Mesenchymal stem cell (in vitro differentiated cells and primary cell): ENCODE results near the gene CARD19.

ENCODE experiments used
- DNase-seq: peaks from one replicate; pipeline ENCODE4 v3.0.0-alpha.2; 2013
- H2AFZ ChIP-seq: one replicate; pipeline ENCODE4 v1.6.1; 2013; ENCODE audit warnings: low read depth, mild to moderate bottlenecking, control low read depth, inconsistent platforms, low read length, moderate library complexity
- H2AK5ac ChIP-seq: 2 replicates; pipeline ENCODE4 v1.6.1; 2013; ENCODE audit warnings: low read length, moderate library complexity, mild to moderate bottlenecking, inconsistent platforms; ENCODE audit not compliant: severe bottlenecking
- H2BK120ac ChIP-seq: one replicate; pipeline ENCODE4 v1.6.1; 2013; ENCODE audit warnings: low read depth, mild to moderate bottlenecking, inconsistent platforms, low read length, moderate library complexity
- H2BK12ac ChIP-seq, 2 experiments: one replicate each; pipeline ENCODE4 v1.6.1; 2013; ENCODE audit warnings: inconsistent platforms in 2 of 2, low read length in 2 of 2, mild to moderate bottlenecking in 2 of 2, moderate library complexity in 2 of 2, control low read depth in 1 of 2
- H2BK15ac ChIP-seq: one replicate; pipeline ENCODE4 v1.6.1; 2013; ENCODE audit warnings: mild to moderate bottlenecking, low read depth, inconsistent platforms; ENCODE audit not compliant: poor library complexity, severe bottlenecking
- H2BK5ac ChIP-seq: 2 replicates; pipeline ENCODE4 v1.6.1; 2013; ENCODE audit warnings: low read depth, mild to moderate bottlenecking, low read length, control low read depth, inconsistent platforms; ENCODE audit not compliant: poor library complexity, severe bottlenecking
- H3K14ac ChIP-seq, 2 experiments: one replicate each; pipeline ENCODE4 v1.6.1; 2013; ENCODE audit warnings: inconsistent platforms in 2 of 2, low read length in 2 of 2, control low read depth in 1 of 2, mild to moderate bottlenecking in 1 of 2, moderate library complexity in 1 of 2
- H3K18ac ChIP-seq, 2 experiments: one replicate each; pipeline ENCODE4 v1.6.1; 2013; ENCODE audit warnings: inconsistent platforms in 2 of 2, low read length in 2 of 2, control low read depth in 1 of 2, low read depth in 1 of 2, mild to moderate bottlenecking in 1 of 2
- H3K23ac ChIP-seq, 2 experiments: one replicate each; pipeline ENCODE4 v1.6.1; 2013; ENCODE audit warnings: inconsistent platforms in 2 of 2, low read length in 2 of 2, mild to moderate bottlenecking in 2 of 2, moderate library complexity in 2 of 2, control low read depth in 1 of 2
- H3K27ac ChIP-seq: 2 replicates; pipeline ENCODE4 v1.5.1; 2013; ENCODE audit warnings: mild to moderate bottlenecking, moderate library complexity, low read length, control low read depth, inconsistent platforms; ENCODE audit not compliant: poor library complexity, severe bottlenecking
- H3K27me3 ChIP-seq, 2 experiments: 2 replicates each; pipeline versions ENCODE4 v1.6.1 to v1.7.0; 2013; ENCODE audit warnings: low read length in 2 of 2, mild to moderate bottlenecking in 2 of 2, moderate library complexity in 2 of 2, control low read depth in 1 of 2, inconsistent platforms in 1 of 2; ENCODE audit not compliant: control insufficient read depth in 1 of 2, insufficient read depth in 1 of 2
- H3K36me3 ChIP-seq, 2 experiments: 2 replicates each; pipeline versions ENCODE4 v1.6.1 to v1.7.0; 2013; ENCODE audit warnings: low read length in 2 of 2, control low read depth in 1 of 2, inconsistent platforms in 1 of 2, low read depth in 1 of 2, mild to moderate bottlenecking in 1 of 2; ENCODE audit not compliant: insufficient read depth in 2 of 2, control insufficient read depth in 1 of 2
- H3K4ac ChIP-seq, 2 experiments: one replicate each; pipeline ENCODE4 v1.6.1; 2013; ENCODE audit warnings: inconsistent platforms in 2 of 2, low read length in 2 of 2, mild to moderate bottlenecking in 2 of 2, moderate library complexity in 2 of 2, control low read depth in 1 of 2, low read depth in 1 of 2
- H3K4me1 ChIP-seq: 2 replicates; pipeline ENCODE4 v1.6.1; 2013; ENCODE audit warnings: low read depth, low read length, control low read depth; ENCODE audit not compliant: control insufficient read depth, insufficient read depth
- H3K4me2 ChIP-seq: 2 replicates; pipeline ENCODE4 v1.6.1; 2013; ENCODE audit warnings: low read length, mild to moderate bottlenecking, inconsistent platforms; ENCODE audit not compliant: poor library complexity, severe bottlenecking
- H3K4me3 ChIP-seq, 2 experiments: 2 replicates each; pipeline versions ENCODE4 v1.5.1 to v1.7.0; 2013; ENCODE audit warnings: low read length in 2 of 2, mild to moderate bottlenecking in 2 of 2, control low read depth in 1 of 2, low read depth in 1 of 2; ENCODE audit not compliant: insufficient read depth in 1 of 2
- H3K79me1 ChIP-seq: replicated peaks from 2 replicates; pipeline ENCODE4 v1.6.1; 2013; ENCODE audit warnings: mild to moderate bottlenecking, control low read depth, low read length, inconsistent platforms; ENCODE audit not compliant: poor library complexity, severe bottlenecking
- H3K9ac ChIP-seq: 2 replicates; pipeline ENCODE4 v1.7.0; 2013; ENCODE audit warnings: mild to moderate bottlenecking, low read length, moderate library complexity
- H3K9me3 ChIP-seq: 2 replicates; pipeline ENCODE4 v1.7.0; 2013; ENCODE audit warnings: mild to moderate bottlenecking, low read length; ENCODE audit not compliant: control insufficient read depth
- H4K8ac ChIP-seq: one replicate; pipeline ENCODE4 v1.6.1; 2013; ENCODE audit warnings: inconsistent platforms, mild to moderate bottlenecking, low read length, moderate library complexity
- H4K91ac ChIP-seq: one replicate; pipeline ENCODE4 v1.6.1; 2013; ENCODE audit warnings: mild to moderate bottlenecking, low read length, inconsistent platforms
- WGBS: methylation state at CpG from one replicate; pipeline ENCODE4 v1.1.7; 2013; ENCODE audit warnings: mixed read lengths; 5-methylcytosine and 5-hydroxymethylcytosine counted together

Gene CARD19

GRCh38 chr9:93054758-93055704, 41.0 kb upstream of the CARD19 start:
- Histone ChIP-seq H3K36me3 (peaks cover 0 to 3% of the 10 kb centered on the region in 2 experiments), H4K91ac (no peak overlapping the region), H3K27me3 (peaks cover 0 to 32% of the 10 kb centered on the region in 2 experiments), H3K79me1 (no peaks in the 10 kb centered on the region), H2BK15ac (no peak overlapping the region), H2BK5ac (no peak overlapping the region), H2AFZ (no peak overlapping the region), H3K4ac (no peak overlapping the region), H3K9ac (no peak overlapping the region), H3K9me3 (no peaks in the 10 kb centered on the region), H3K4me1 (peaks cover 12% of the 10 kb centered on the region), H3K4me3 (no peak overlapping the region), H3K27ac (no peak overlapping the region), H3K4me2 (no peak overlapping the region), H2BK12ac (no peak overlapping the region), H3K14ac (no peak overlapping the region), H2AK5ac (no peak overlapping the region), H3K18ac (no peak overlapping the region), H3K23ac (no peak overlapping the region), H2BK120ac (no peak overlapping the region), H4K8ac (no peak overlapping the region)
- no peak for DNase-seq
- WGBS = 86% methylated on average over 11 of the region's 11 CpGs

GRCh38 chr9:93057042-93057702, 38.8 kb upstream of the CARD19 start:
- Histone ChIP-seq H2AFZ (no peak overlapping the region), H3K4me1 (peaks cover 14% of the 10 kb centered on the region), H4K91ac (no peak overlapping the region), H3K4ac (no peak overlapping the region), H2BK15ac (peak overlapping the region; percentile 26), H3K36me3 (peaks cover 0 to 3% of the 10 kb centered on the region in 2 experiments), H3K9me3 (no peaks in the 10 kb centered on the region), H4K8ac (no peak overlapping the region), H3K79me1 (no peaks in the 10 kb centered on the region), H3K4me2 (no peak overlapping the region), H3K27me3 (peaks cover 0 to 49% of the 10 kb centered on the region in 2 experiments), H2AK5ac (no peak overlapping the region), H3K4me3 (no peak overlapping the region), H3K9ac (no peak overlapping the region), H2BK5ac (no peak overlapping the region), H3K23ac (no peak overlapping the region), H3K18ac (no peak overlapping the region), H3K27ac (no peak overlapping the region), H2BK120ac (no peak overlapping the region), H2BK12ac (no peak overlapping the region), H3K14ac (no peak overlapping the region)
- WGBS = 87% methylated on average over 8 of the region's 8 CpGs
- DNase-seq = no peak

GRCh38 chr9:93057703-93058354, 38.2 kb upstream of the CARD19 start:
- Histone ChIP-seq H3K4ac (no peak overlapping the region), H3K79me1 (no peaks in the 10 kb centered on the region), H2BK12ac (no peak overlapping the region), H3K4me3 (no peak overlapping the region), H4K91ac (no peak overlapping the region), H3K23ac (no peak overlapping the region), H3K9me3 (no peaks in the 10 kb centered on the region), H2BK15ac (peak overlapping the region; percentile 26), H3K36me3 (peaks cover 0 to 3% of the 10 kb centered on the region in 2 experiments), H2BK120ac (no peak overlapping the region), H4K8ac (no peak overlapping the region), H3K4me2 (no peak overlapping the region), H3K14ac (no peak overlapping the region), H3K9ac (no peak overlapping the region), H2AFZ (no peak overlapping the region), H3K27ac (no peak overlapping the region), H2AK5ac (no peak overlapping the region), H3K27me3 (peaks cover 0 to 51% of the 10 kb centered on the region in 2 experiments), H2BK5ac (no peak overlapping the region), H3K18ac (no peak overlapping the region), H3K4me1 (peaks cover 14% of the 10 kb centered on the region)
- WGBS = 86% methylated on average over 7 of the region's 14 CpGs
- DNase-seq = no peak
